Mucosa of stomach (tissue), 1 donor: ENCODE data around the gene XIRP1.
A peak's percentile ranks its signal among the peaks of the same experiment; 100 is the strongest.

ENCODE experiments used
- H3K27me3 ChIP-seq: one replicate; pipeline ENCODE4 v1.7.0; 2013; ENCODE audit warnings: mild to moderate bottlenecking, low read length; ENCODE audit not compliant: control insufficient read depth, insufficient read depth
- H3K36me3 ChIP-seq: one replicate; pipeline ENCODE4 v1.7.0; 2013; ENCODE audit warnings: low read length; ENCODE audit not compliant: control insufficient read depth, insufficient read depth
- H3K4me1 ChIP-seq: one replicate; pipeline ENCODE4 v1.7.0; 2013; ENCODE audit warnings: mild to moderate bottlenecking, low read length; ENCODE audit not compliant: control insufficient read depth, insufficient read depth
- H3K4me3 ChIP-seq: one replicate; pipeline ENCODE4 v1.7.0; 2013; ENCODE audit warnings: low read length
- H3K9ac ChIP-seq: one replicate; pipeline ENCODE4 v1.7.0; 2013; ENCODE audit warnings: mild to moderate bottlenecking, low read length, moderate library complexity
- H3K9me3 ChIP-seq: one replicate; pipeline ENCODE4 v1.7.0; 2013; ENCODE audit warnings: mild to moderate bottlenecking, low read length, moderate library complexity; ENCODE audit not compliant: control insufficient read depth
- donor health status: Pancreatic carcinoma.

The XIRP1 gene

GRCh38 chr3:39150148-39150802, 42.1 kb downstream of the XIRP1 start:
- Histone ChIP-seq H3K4me1 (peaks cover 87% of the 10 kb centered on the region), H3K9me3 (no peaks in the 10 kb centered on the region), H3K27me3 (no peaks in the 10 kb centered on the region), H3K36me3 (peaks cover 6% of the 10 kb centered on the region), H3K9ac (peak overlapping the region; percentile 97), H3K4me3 (peak overlapping the region; percentile 93)

GRCh38 chr3:39149498-39150147, 42.8 kb downstream of the XIRP1 start:
- Histone ChIP-seq H3K27me3 (no peaks in the 10 kb centered on the region), H3K36me3 (peaks cover 6% of the 10 kb centered on the region), H3K4me3 (no peak overlapping the region), H3K9me3 (no peaks in the 10 kb centered on the region), H3K9ac (no peak overlapping the region), H3K4me1 (peaks cover 80% of the 10 kb centered on the region)

GRCh38 chr3:39149059-39149455, 43.3 kb downstream of the XIRP1 start:
- no peaks in the 10 kb centered on the region for H3K9me3 ChIP-seq
- no peak overlapping the region for H3K9ac ChIP-seq
- H3K27me3 ChIP-seq: no peaks in the 10 kb centered on the region
- H3K4me3 ChIP-seq: no peak overlapping the region
- H3K36me3 ChIP-seq: peaks cover 11% of the 10 kb centered on the region
- H3K4me1 ChIP-seq: peaks cover 74% of the 10 kb centered on the region

GRCh38 chr3:39148435-39149058, 43.8 kb downstream of the XIRP1 start:
- peak overlapping the region; percentile 58 for H3K9ac ChIP-seq
- H3K36me3 ChIP-seq: peaks cover 16% of the 10 kb centered on the region
- H3K4me1 ChIP-seq: peaks cover 70% of the 10 kb centered on the region
- no peaks in the 10 kb centered on the region for H3K27me3 ChIP-seq
- no peak overlapping the region for H3K4me3 ChIP-seq
- no peaks in the 10 kb centered on the region for H3K9me3 ChIP-seq

- Histone ChIP-seq H3K9me3 (no peaks in the 10 kb centered on the region), H3K36me3 (peaks cover 22% of the 10 kb centered on the region), H3K4me3 (no peak overlapping the region), H3K4me1 (peaks cover 77% of the 10 kb centered on the region), H3K9ac (peak overlapping the region; percentile 58), H3K27me3 (no peaks in the 10 kb centered on the region)
Observed at GRCh38 chr3:39147711-39148434, 44.5 kb downstream of the XIRP1 start.

- Histone ChIP-seq H3K36me3 (peaks cover 32% of the 10 kb centered on the region), H3K27me3 (no peaks in the 10 kb centered on the region)
Observed at GRCh38 chr3:39146611-39147591, 45.5 kb downstream of the XIRP1 start.

GRCh38 chr3:39146083-39146501, 46.3 kb downstream of the XIRP1 start:
- Histone ChIP-seq H3K4me3 (no peak overlapping the region), H3K9me3 (no peaks in the 10 kb centered on the region), H3K9ac (peak overlapping the region; percentile 58), H3K27me3 (no peaks in the 10 kb centered on the region), H3K36me3 (peaks cover 32% of the 10 kb centered on the region), H3K4me1 (peaks cover 81% of the 10 kb centered on the region)

More at GRCh38 chr3:39146611-39147591, 45.5 kb downstream of the XIRP1 start:
- H3K9me3 ChIP-seq: no peaks in the 10 kb centered on the region
- peaks cover 81% of the 10 kb centered on the region for H3K4me1 ChIP-seq
- H3K9ac ChIP-seq: peak overlapping the region; percentile 58
- H3K4me3 ChIP-seq: no peak overlapping the region

- Histone ChIP-seq H3K9me3 (no peaks in the 10 kb centered on the region), H3K9ac (no peak overlapping the region), H3K36me3 (peaks cover 32% of the 10 kb centered on the region), H3K4me3 (no peak overlapping the region), H3K27me3 (no peaks in the 10 kb centered on the region), H3K4me1 (peaks cover 80% of the 10 kb centered on the region)
Observed at GRCh38 chr3:39144748-39145380, 47.5 kb downstream of the XIRP1 start.

GRCh38 chr3:39144095-39144747, 48.2 kb downstream of the XIRP1 start:
- Histone ChIP-seq H3K36me3 (peaks cover 32% of the 10 kb centered on the region), H3K4me1 (peaks cover 77% of the 10 kb centered on the region), H3K4me3 (no peak overlapping the region), H3K9me3 (no peaks in the 10 kb centered on the region), H3K9ac (no peak overlapping the region), H3K27me3 (no peaks in the 10 kb centered on the region)

- peaks cover 32% of the 10 kb centered on the region for H3K36me3 ChIP-seq
- H3K9me3 ChIP-seq: no peaks in the 10 kb centered on the region
- H3K9ac ChIP-seq: peak overlapping the region; percentile 56
- H3K4me1 ChIP-seq: peaks cover 68% of the 10 kb centered on the region
- H3K27me3 ChIP-seq: no peaks in the 10 kb centered on the region
- no peak overlapping the region for H3K4me3 ChIP-seq
Observed at GRCh38 chr3:39143051-39143885, 49.1 kb downstream of the XIRP1 start.
